Neural cell (in vitro differentiated cells): ENCODE measurements around the gene TSPAN4. TPM values are rescaled to one million over a fixed set of nuclear protein-coding genes. Genes with fewer than 3 reads are reported as not detected.

Experiments
- H2AFZ ChIP-seq: fragments of 200-600, 300-800 bp; sonication (generic), shearing (Covaris generic); 2 replicates; pipeline ENCODE4 v1.6.0; 2014; ENCODE audit warnings: low read depth, mild to moderate bottlenecking, antibody characterized with exemption, low read length, moderate library complexity
- H3F3A ChIP-seq: fragments of 200-600 bp; shearing (Covaris generic); 2 replicates; pipeline ENCODE4 v1.6.1; 2016; ENCODE audit warnings: mild to moderate bottlenecking, moderate library complexity, mixed read lengths, antibody characterized with exemption, low read length; ENCODE audit not compliant: insufficient read depth, poor library complexity, severe bottlenecking
- H3K27ac ChIP-seq: fragments of 200-600, 300-800 bp; sonication (generic), shearing (Covaris generic); 2 replicates; pipeline ENCODE4 v1.5.1; 2014; ENCODE audit warnings: mild to moderate bottlenecking, low read length, moderate library complexity
- H3K27me3 ChIP-seq: fragments of 300-800, 200-600 bp; sonication (generic), shearing (Covaris generic); 2 replicates; pipeline ENCODE4 v1.6.0; 2014; ENCODE audit warnings: mild to moderate bottlenecking, low read depth, low read length, moderate library complexity; ENCODE audit not compliant: insufficient read depth
- H3K36me3 ChIP-seq: fragments of 300-800, 200-600 bp; sonication (generic), shearing (Covaris generic); 2 replicates; pipeline ENCODE4 v1.5.1; 2014; ENCODE audit warnings: mild to moderate bottlenecking, antibody characterized with exemption, low read length, moderate library complexity; ENCODE audit not compliant: insufficient read depth
- H3K4me2 ChIP-seq: fragments of 300-800, 200-600 bp; sonication (generic), shearing (Covaris generic); 2 replicates; pipeline ENCODE4 v1.6.0; 2014; ENCODE audit warnings: mild to moderate bottlenecking, low read length
- H3K4me3 ChIP-seq: fragments of 300-800, 200-600 bp; sonication (generic), shearing (Covaris generic); 2 replicates; pipeline ENCODE4 v1.5.1; 2014; ENCODE audit warnings: mild to moderate bottlenecking, low read length, moderate library complexity
- H3K79me2 ChIP-seq: fragments of 200-600 bp; shearing (Covaris generic); replicated peaks from 2 replicates; pipeline ENCODE4 v1.6.0; 2014; ENCODE audit warnings: mild to moderate bottlenecking, low read length, moderate library complexity; ENCODE audit not compliant: insufficient read depth
- H3K9ac ChIP-seq: fragments of 300-800, 200-600 bp; sonication (generic), shearing (Covaris generic); 2 replicates; pipeline ENCODE4 v1.6.1; 2016; ENCODE audit warnings: mild to moderate bottlenecking, low read length, mixed read lengths
- H3K9me2 ChIP-seq: fragments of 200-600 bp; shearing (Covaris generic); 2 replicates; pipeline ENCODE4 v1.6.1; 2016; ENCODE audit warnings: mild to moderate bottlenecking, low read length, mixed read lengths; ENCODE audit not compliant: insufficient read depth
- H3K9me3 ChIP-seq: fragments of 200-600, 300-800 bp; sonication (generic), shearing (Covaris generic); 2 replicates; pipeline ENCODE4 v1.6.1; 2016; ENCODE audit warnings: mild to moderate bottlenecking, mixed run types, low read length, moderate library complexity, mixed read lengths
- H4K20me1 ChIP-seq: fragments of 200-600 bp; shearing (Covaris generic); 2 replicates; pipeline ENCODE4 v1.6.1; 2016; ENCODE audit warnings: mild to moderate bottlenecking, mixed run types; ENCODE audit not compliant: insufficient read depth
- CTCF ChIP-seq: fragments of 450-650 bp; IDR thresholded peaks from 2 replicates; pipeline ENCODE4 v1.5.1; 2014; ENCODE audit warnings: antibody characterized with exemption, mild to moderate bottlenecking, moderate library complexity; ENCODE audit not compliant: poor library complexity, severe bottlenecking
- EP300 ChIP-seq: fragments of 450-650 bp; conservative IDR thresholded peaks from 2 replicates; pipeline ENCODE4 v1.6.1; 2014; ENCODE audit warnings: antibody characterized with exemption, mild to moderate bottlenecking, moderate library complexity; ENCODE audit not compliant: poor library complexity, severe bottlenecking
- EZH2 ChIP-seq: fragments of 200-600, 300-800 bp; shearing (Covaris generic), sonication (generic); IDR thresholded peaks from 2 replicates; pipeline ENCODE4 v1.6.1; 2014; ENCODE audit warnings: antibody characterized with exemption, low read length, borderline replicate concordance, mild to moderate bottlenecking; ENCODE audit not compliant: insufficient read depth, poor library complexity, severe bottlenecking
- MXI1 ChIP-seq: fragments of 450-650 bp; conservative IDR thresholded peaks from 2 replicates; pipeline ENCODE4 v1.6.1; 2014; ENCODE audit warnings: antibody characterized with exemption, mild to moderate bottlenecking; ENCODE audit not compliant: poor library complexity, severe bottlenecking
- POLR2AphosphoS5 ChIP-seq: IDR thresholded peaks from 2 replicates; pipeline ENCODE4 v1.6.1; 2012
- RAD21 ChIP-seq: fragments of 450-650 bp; conservative IDR thresholded peaks from 2 replicates; pipeline ENCODE4 v1.6.1; 2014; ENCODE audit warnings: antibody characterized with exemption, mild to moderate bottlenecking, moderate library complexity
- REST ChIP-seq: IDR thresholded peaks from 2 replicates; pipeline ENCODE4 v1.6.1; 2012; ENCODE audit warnings: borderline replicate concordance
- SMC3 ChIP-seq: fragments of 450-650 bp; conservative IDR thresholded peaks from 2 replicates; pipeline ENCODE4 v1.6.1; 2014; ENCODE audit warnings: antibody characterized with exemption, mild to moderate bottlenecking, moderate library complexity; ENCODE audit not compliant: poor library complexity
- TAF1 ChIP-seq: IDR thresholded peaks from 2 replicates; pipeline ENCODE4 v1.6.1; 2012; ENCODE audit warnings: low read depth
- polyA plus RNA-seq: library from polyadenylated mRNA; depleted of rRNA; stranded (reverse); fragments of >200 nt; gene quantifications from 2 replicates; pipeline ENCODE4 v1.2.3, GENCODE V29; 2014

Gene TSPAN4
- polyA plus RNA-seq, 1 donor from 2014 or later: 68.1 TPM

GRCh38 chr11:838441-839279, 4.0 kb upstream of the TSPAN4 start:
- no peaks in the 10 kb centered on the region for H3K9me3 ChIP-seq

GRCh38 chr11:839280-839623, 3.4 kb upstream of the TSPAN4 start:
- Histone ChIP-seq H3K79me2 (peaks cover 12% of the 10 kb centered on the region), H2AFZ (no peak overlapping the region), H3K9me3 (no peaks in the 10 kb centered on the region), H3K36me3 (no peaks in the 10 kb centered on the region), H3K9me2 (no peaks in the 10 kb centered on the region), H3K4me3 (no peak overlapping the region), H3K9ac (no peak overlapping the region), H4K20me1 (no peaks in the 10 kb centered on the region), H3K27me3 (peaks cover 4% of the 10 kb centered on the region), H3K27ac (no peak overlapping the region), H3K4me2 (no peak overlapping the region), H3F3A (no peaks in the 10 kb centered on the region)
- TF ChIP-seq MXI1 (no peak), RAD21 (no peak), CTCF (no peak), TAF1 (no peak), SMC3 (no peak)

More at GRCh38 chr11:838441-839279, 4.0 kb upstream of the TSPAN4 start:
- Histone ChIP-seq H3K27me3 (peaks cover 3% of the 10 kb centered on the region), H3K9ac (no peak overlapping the region), H3F3A (no peaks in the 10 kb centered on the region), H3K79me2 (peaks cover 12% of the 10 kb centered on the region), H3K9me2 (no peaks in the 10 kb centered on the region), H3K27ac (no peak overlapping the region), H4K20me1 (no peaks in the 10 kb centered on the region), H2AFZ (no peak overlapping the region), H3K4me3 (no peak overlapping the region), H3K36me3 (no peaks in the 10 kb centered on the region), H3K4me2 (no peak overlapping the region)
- TF ChIP-seq RAD21 (no peak), EZH2 (no peak), REST (no peak), SMC3 (no peak), MXI1 (no peak), EP300 (no peak), POLR2AphosphoS5 (no peak), TAF1 (no peak), CTCF (no peak)
